Natural killer cell (primary cell): ENCODE measurements around the gene DCTD. TPM values are rescaled to one million over a fixed set of nuclear protein-coding genes. Genes with fewer than 3 reads are reported as not detected.

ENCODE experiments used
- ATAC-seq, 3 donors: fragments of 150-1000 bp in 2 of 3; fragments of 200-7000 bp in 1 of 3; cut with Tn5 transposase; 1 replicate in 1 of 3; 2 replicates in 2 of 3; pipeline ENCODE4 v1.10.0; 2021; ENCODE audit warnings: mild to moderate bottlenecking in 2 of 3, moderate library complexity in 2 of 3
- DNase-seq, 2 donors: peaks; one replicate each; pipeline versions ENCODE4 v3.0.0 to v3.0.0-alpha.2; 2013 to 2021; ENCODE audit warnings: mixed read lengths in 1 of 2
- H3K27ac ChIP-seq: one replicate; pipeline ENCODE4 v1.5.1; 2013; ENCODE audit warnings: mild to moderate bottlenecking, low read length
- H3K27me3 ChIP-seq: one replicate; pipeline ENCODE4 v1.6.1; 2013; ENCODE audit warnings: low read length; ENCODE audit not compliant: control insufficient read depth, insufficient read depth
- H3K36me3 ChIP-seq: one replicate; pipeline ENCODE4 v1.6.1; 2013; ENCODE audit warnings: low read length; ENCODE audit not compliant: control insufficient read depth, insufficient read depth
- H3K4me1 ChIP-seq: one replicate; pipeline ENCODE4 v1.6.1; 2013; ENCODE audit warnings: low read length; ENCODE audit not compliant: control insufficient read depth, insufficient read depth
- H3K4me3 ChIP-seq: one replicate; pipeline ENCODE4 v1.5.1; 2013; ENCODE audit warnings: low read length
- H3K9me3 ChIP-seq: one replicate; pipeline ENCODE4 v1.6.1; 2013; ENCODE audit warnings: low read length; ENCODE audit not compliant: control insufficient read depth, insufficient read depth
- H3K27ac Mint-ChIP-seq, 2 donors: one replicate each; pipeline ENCODE4 v1.8.0; 2022; ENCODE audit warnings: mild to moderate bottlenecking in 2 of 2, mixed read lengths in 2 of 2, moderate library complexity in 1 of 2
- H3K27me3 Mint-ChIP-seq, 2 donors: one replicate each; pipeline ENCODE4 v1.8.0; 2022; ENCODE audit warnings: low read depth in 2 of 2, mixed read lengths in 2 of 2
- H3K36me3 Mint-ChIP-seq: one replicate; pipeline ENCODE4 v1.8.0; 2022; ENCODE audit warnings: mixed read lengths
- H3K4me1 Mint-ChIP-seq, 2 donors: one replicate each; pipeline ENCODE4 v1.8.0; 2022; ENCODE audit warnings: mixed read lengths in 2 of 2
- H3K4me3 Mint-ChIP-seq: one replicate; pipeline ENCODE4 v1.8.0; 2022; ENCODE audit warnings: mild to moderate bottlenecking, moderate library complexity, mixed read lengths
- H3K9me3 Mint-ChIP-seq, 2 donors: one replicate each; pipeline ENCODE4 v1.8.0; 2022; ENCODE audit warnings: mixed read lengths in 2 of 2
- CTCF ChIP-seq: fragments of 200-600 bp; IDR thresholded peaks from one replicate; pipeline ENCODE4 v1.8.0; 2022; ENCODE audit warnings: antibody characterized with exemption
- WGBS: methylation state at CpG from one replicate; pipeline ENCODE4 v1.1.7; 2013; ENCODE audit warnings: missing lambda C conversion rate; ENCODE audit not compliant: insufficient coverage; 5-methylcytosine and 5-hydroxymethylcytosine counted together
- intact Hi-C: fragments of 100-400 bp; cut with micrococcal nuclease; formaldehyde crosslinking; loops from one replicate; pipeline ENCODE4 v1.14.2; 2022
- total RNA-seq, 4 donors: library from RNA; stranded (reverse); fragments of 120-200 nt in 1 of 4; gene quantifications; one replicate each; pipeline versions ENCODE4 v1.2.3 to v1.2.4, GENCODE V29; 2013 to 2022

DCTD gene
- total RNA-seq, 3 donors from 2014 or later (not counting 1 experiment from before 2014, with no cell fraction given), result 57.2 to 68.2 (median 68.1) TPM

GRCh38 chr4:182888891-182889290 lies 28.3 kb downstream of the DCTD start:
- no peaks in the 10 kb centered on the region for H3K27me3 Mint-ChIP-seq
- no peak overlapping the region for H3K4me3 ChIP-seq
- intact Hi-C loops, result no loop called here
- peaks cover 7% of the 10 kb centered on the region for H3K9me3 ChIP-seq
- ATAC-seq (no peak), DNase-seq (no peak)
- H3K4me3 Mint-ChIP-seq, result no peak overlapping the region
- peaks cover 0 to 11% of the 10 kb centered on the region in 2 donors for H3K4me1 Mint-ChIP-seq
- no peaks in the 10 kb centered on the region for H3K9me3 Mint-ChIP-seq
- 87% methylated on average over 4 of the region's 4 CpGs for WGBS
- peaks cover 64% of the 10 kb centered on the region for H3K36me3 ChIP-seq
- H3K36me3 Mint-ChIP-seq, result peaks cover 44% of the 10 kb centered on the region
- TF ChIP-seq CTCF, result no peak
- no peaks in the 10 kb centered on the region for H3K4me1 ChIP-seq
- H3K27me3 ChIP-seq, result no peaks in the 10 kb centered on the region
- no peak overlapping the region for H3K27ac ChIP-seq
- H3K27ac Mint-ChIP-seq, result no peak overlapping the region

GRCh38 chr4:182886768-182887167 lies 30.4 kb downstream of the DCTD start:
- Histone ChIP-seq H3K9me3 (peaks cover 7% of the 10 kb centered on the region), H3K4me3 (no peak overlapping the region), H3K4me1 (no peaks in the 10 kb centered on the region), H3K27ac (no peak overlapping the region), H3K36me3 (peaks cover 44% of the 10 kb centered on the region), H3K27me3 (no peaks in the 10 kb centered on the region)
- Mint-ChIP-seq H3K9me3 (peaks cover 0 to 3% of the 10 kb centered on the region in 2 donors), H3K27ac (no peak overlapping the region), H3K27me3 (no peaks in the 10 kb centered on the region), H3K4me1 (peaks cover 0 to 11% of the 10 kb centered on the region in 2 donors), H3K36me3 (peaks cover 42% of the 10 kb centered on the region), H3K4me3 (no peak overlapping the region)
- TF ChIP-seq CTCF, result no peak
- WGBS, result 98% methylated on average over 9 of the region's 9 CpGs
- no peak for ATAC-seq
- intact Hi-C loops, result no loop called here
- no peak for DNase-seq

GRCh38 chr4:182886205-182886604 lies 31.0 kb downstream of the DCTD start:
- ATAC-seq (no peak), DNase-seq (no peak)
- no peak for TF ChIP-seq CTCF
- peaks cover 7% of the 10 kb centered on the region for H3K9me3 ChIP-seq
- H3K36me3 Mint-ChIP-seq, result peaks cover 42% of the 10 kb centered on the region
- intact Hi-C loops, result no loop called here
- H3K9me3 Mint-ChIP-seq, result peaks cover 0 to 3% of the 10 kb centered on the region in 2 donors
- no peaks in the 10 kb centered on the region for H3K4me1 ChIP-seq
- peaks cover 41% of the 10 kb centered on the region for H3K36me3 ChIP-seq
- no peak overlapping the region for H3K4me3 ChIP-seq
- H3K4me3 Mint-ChIP-seq, result no peak overlapping the region
- 98% methylated on average over 6 of the region's 6 CpGs for WGBS
- peaks cover 0 to 11% of the 10 kb centered on the region in 2 donors for H3K4me1 Mint-ChIP-seq
- no peak overlapping the region for H3K27ac Mint-ChIP-seq
- no peaks in the 10 kb centered on the region for H3K27me3 Mint-ChIP-seq
- no peak overlapping the region for H3K27ac ChIP-seq
- H3K27me3 ChIP-seq, result no peaks in the 10 kb centered on the region

GRCh38 chr4:182885738-182886077 lies 31.5 kb downstream of the DCTD start:
- TF ChIP-seq CTCF, result no peak
- 97% methylated on average over 3 of the region's 3 CpGs for WGBS
- Histone ChIP-seq H3K4me3 (no peak overlapping the region), H3K27me3 (no peaks in the 10 kb centered on the region), H3K9me3 (peaks cover 7% of the 10 kb centered on the region), H3K36me3 (peaks cover 42% of the 10 kb centered on the region), H3K4me1 (no peaks in the 10 kb centered on the region), H3K27ac (no peak overlapping the region)
- no peak overlapping the region for H3K27ac Mint-ChIP-seq
- ATAC-seq (no peak), DNase-seq (no peak)
- H3K4me1 Mint-ChIP-seq, result peaks cover 0 to 11% of the 10 kb centered on the region in 2 donors
- H3K9me3 Mint-ChIP-seq, result peaks cover 0 to 3% of the 10 kb centered on the region in 2 donors
- H3K36me3 Mint-ChIP-seq, result peaks cover 42% of the 10 kb centered on the region
- intact Hi-C loops, result no loop called here
- H3K27me3 Mint-ChIP-seq, result no peaks in the 10 kb centered on the region
- H3K4me3 Mint-ChIP-seq, result no peak overlapping the region
